Natural killer cell (primary cell): ENCODE measurements around the gene MYBPC2. TPM values are rescaled to one million over a fixed set of nuclear protein-coding genes. Genes with fewer than 3 reads are reported as not detected.

Experiments
- ATAC-seq, 3 donors: fragments of 150-1000 bp in 2 of 3; fragments of 200-7000 bp in 1 of 3; cut with Tn5 transposase; 1 replicate in 1 of 3; 2 replicates in 2 of 3; pipeline ENCODE4 v1.10.0; 2021; ENCODE audit warnings: mild to moderate bottlenecking in 2 of 3, moderate library complexity in 2 of 3
- DNase-seq, 2 donors: peaks; one replicate each; pipeline versions ENCODE4 v3.0.0 to v3.0.0-alpha.2; 2013 to 2021; ENCODE audit warnings: mixed read lengths in 1 of 2
- H3K27ac ChIP-seq: one replicate; pipeline ENCODE4 v1.5.1; 2013; ENCODE audit warnings: mild to moderate bottlenecking, low read length
- H3K27me3 ChIP-seq: one replicate; pipeline ENCODE4 v1.6.1; 2013; ENCODE audit warnings: low read length; ENCODE audit not compliant: control insufficient read depth, insufficient read depth
- H3K36me3 ChIP-seq: one replicate; pipeline ENCODE4 v1.6.1; 2013; ENCODE audit warnings: low read length; ENCODE audit not compliant: control insufficient read depth, insufficient read depth
- H3K4me1 ChIP-seq: one replicate; pipeline ENCODE4 v1.6.1; 2013; ENCODE audit warnings: low read length; ENCODE audit not compliant: control insufficient read depth, insufficient read depth
- H3K4me3 ChIP-seq: one replicate; pipeline ENCODE4 v1.5.1; 2013; ENCODE audit warnings: low read length
- H3K9me3 ChIP-seq: one replicate; pipeline ENCODE4 v1.6.1; 2013; ENCODE audit warnings: low read length; ENCODE audit not compliant: control insufficient read depth, insufficient read depth
- H3K27ac Mint-ChIP-seq, 2 donors: one replicate each; pipeline ENCODE4 v1.8.0; 2022; ENCODE audit warnings: mild to moderate bottlenecking in 2 of 2, mixed read lengths in 2 of 2, moderate library complexity in 1 of 2
- H3K27me3 Mint-ChIP-seq, 2 donors: one replicate each; pipeline ENCODE4 v1.8.0; 2022; ENCODE audit warnings: low read depth in 2 of 2, mixed read lengths in 2 of 2
- H3K36me3 Mint-ChIP-seq: one replicate; pipeline ENCODE4 v1.8.0; 2022; ENCODE audit warnings: mixed read lengths
- H3K4me1 Mint-ChIP-seq, 2 donors: one replicate each; pipeline ENCODE4 v1.8.0; 2022; ENCODE audit warnings: mixed read lengths in 2 of 2
- H3K4me3 Mint-ChIP-seq: one replicate; pipeline ENCODE4 v1.8.0; 2022; ENCODE audit warnings: mild to moderate bottlenecking, moderate library complexity, mixed read lengths
- H3K9me3 Mint-ChIP-seq, 2 donors: one replicate each; pipeline ENCODE4 v1.8.0; 2022; ENCODE audit warnings: mixed read lengths in 2 of 2
- CTCF ChIP-seq: fragments of 200-600 bp; IDR thresholded peaks from one replicate; pipeline ENCODE4 v1.8.0; 2022; ENCODE audit warnings: antibody characterized with exemption
- WGBS: methylation state at CpG from one replicate; pipeline ENCODE4 v1.1.7; 2013; ENCODE audit warnings: missing lambda C conversion rate; ENCODE audit not compliant: insufficient coverage; 5-methylcytosine and 5-hydroxymethylcytosine counted together
- intact Hi-C: fragments of 100-400 bp; cut with micrococcal nuclease; formaldehyde crosslinking; loops from one replicate; pipeline ENCODE4 v1.14.2; 2022
- total RNA-seq, 4 donors: library from RNA; stranded (reverse); fragments of 120-200 nt in 1 of 4; gene quantifications; one replicate each; pipeline versions ENCODE4 v1.2.3 to v1.2.4, GENCODE V29; 2013 to 2022

The MYBPC2 gene
- total RNA-seq, 3 donors from 2014 or later (not counting 1 experiment from before 2014, with no cell fraction given): 0.09 to 0.15 TPM; not detected in 1

DNA sequence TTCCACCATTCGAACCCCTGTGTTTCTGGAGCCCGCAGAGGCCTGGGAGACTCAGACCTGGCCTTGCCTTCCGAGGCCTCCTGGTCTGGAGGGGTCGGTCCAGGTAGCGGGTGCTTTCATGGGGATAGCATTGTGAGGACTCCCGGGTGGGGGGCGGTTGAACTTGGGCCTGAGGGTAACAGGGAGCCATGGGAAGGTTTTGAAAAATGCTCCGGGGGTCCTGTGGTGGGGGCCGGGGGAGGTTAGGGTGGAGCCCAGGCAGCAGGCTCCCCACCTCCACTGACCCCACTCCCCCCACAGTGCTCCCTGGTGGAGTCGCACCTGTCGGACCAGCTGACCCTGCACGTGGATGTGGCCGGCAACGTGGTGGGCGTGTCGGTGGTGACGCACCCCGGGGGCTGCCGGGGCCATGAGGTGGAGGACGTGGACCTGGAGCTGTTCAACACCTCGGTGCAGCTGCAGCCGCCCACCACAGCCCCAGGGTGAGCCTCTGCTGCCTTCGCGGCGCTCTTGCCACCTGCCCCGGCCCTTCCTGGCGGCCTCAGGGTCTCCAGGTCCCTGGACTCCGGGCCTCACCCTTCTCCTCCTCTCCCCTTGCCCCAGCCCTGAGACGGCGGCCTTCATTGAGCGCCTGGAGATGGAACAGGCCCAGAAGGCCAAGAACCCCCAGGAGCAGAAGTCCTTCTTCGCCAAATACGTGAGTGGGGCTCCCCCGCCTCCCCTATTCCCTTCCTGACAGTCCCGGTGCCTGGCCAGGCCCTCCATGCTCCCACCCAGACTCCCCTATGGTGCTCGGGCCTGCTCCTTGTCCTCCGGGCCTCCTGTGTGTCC is 47.8 kb downstream of the MYBPC2 start:
- Mint-ChIP-seq H3K4me3 (no peak overlapping the region), H3K27me3 (no peaks in the 10 kb centered on the region), H3K36me3 (no peaks in the 10 kb centered on the region), H3K4me1 (peaks cover 30 to 45% of the 10 kb centered on the region in 2 donors), H3K9me3 (no peaks in the 10 kb centered on the region), H3K27ac (peak overlapping the region in 1 of 2 donors; percentile 49)
- no peak overlapping the region for H3K27ac ChIP-seq
- ATAC-seq (no peak), DNase-seq (no peak)
- WGBS: 92% methylated on average over 35 of the region's 37 CpGs
- H3K36me3 ChIP-seq: peaks cover 36% of the 10 kb centered on the region
- intact Hi-C loops: no loop called here
- peaks cover 25% of the 10 kb centered on the region for H3K4me1 ChIP-seq
- peaks cover 3% of the 10 kb centered on the region for H3K9me3 ChIP-seq
- TF ChIP-seq CTCF: no peak
- H3K4me3 ChIP-seq: no peak overlapping the region
- no peaks in the 10 kb centered on the region for H3K27me3 ChIP-seq

- ATAC-seq (peak in 1 of 3 donors; percentile 15), DNase-seq (no peak)
- Histone ChIP-seq H3K4me1 (peaks cover 20% of the 10 kb centered on the region), H3K27me3 (no peaks in the 10 kb centered on the region), H3K27ac (no peak overlapping the region), H3K4me3 (no peak overlapping the region), H3K9me3 (no peaks in the 10 kb centered on the region), H3K36me3 (peaks cover 36% of the 10 kb centered on the region)
- H3K9me3 Mint-ChIP-seq: no peaks in the 10 kb centered on the region
- H3K27ac Mint-ChIP-seq: peak overlapping the region in 1 of 2 donors; percentile 33
- 94% methylated on average over 25 of the region's 27 CpGs for WGBS
- H3K36me3 Mint-ChIP-seq: no peaks in the 10 kb centered on the region
- intact Hi-C loops: no loop called here
- TF ChIP-seq CTCF: no peak
- peaks cover 22 to 39% of the 10 kb centered on the region in 2 donors for H3K4me1 Mint-ChIP-seq
- no peaks in the 10 kb centered on the region for H3K27me3 Mint-ChIP-seq
- no peak overlapping the region for H3K4me3 Mint-ChIP-seq
Measured at GRCh38 chr19:50481351-50482149, 48.9 kb downstream of the MYBPC2 start.

GRCh38 chr19:50482271-50482855 is 49.7 kb downstream of the MYBPC2 start:
- peaks cover 16 to 34% of the 10 kb centered on the region in 2 donors for H3K4me1 Mint-ChIP-seq
- intact Hi-C loops: no loop called here
- Histone ChIP-seq H3K4me3 (no peak overlapping the region), H3K4me1 (peaks cover 12% of the 10 kb centered on the region), H3K27ac (no peak overlapping the region), H3K36me3 (peaks cover 36% of the 10 kb centered on the region), H3K9me3 (no peaks in the 10 kb centered on the region), H3K27me3 (no peaks in the 10 kb centered on the region)
- no peak for DNase-seq
- WGBS: 86% methylated on average over 16 of the region's 16 CpGs
- no peaks in the 10 kb centered on the region for H3K27me3 Mint-ChIP-seq
- no peaks in the 10 kb centered on the region for H3K9me3 Mint-ChIP-seq
- no peak for TF ChIP-seq CTCF
- no peak overlapping the region for H3K27ac Mint-ChIP-seq
- no peaks in the 10 kb centered on the region for H3K36me3 Mint-ChIP-seq
- no peak for ATAC-seq
- H3K4me3 Mint-ChIP-seq: no peak overlapping the region
